HFFc6 (cell line): ENCODE measurements around the gene CCDC71L. TPM values are rescaled to one million over a fixed set of nuclear protein-coding genes. Genes with fewer than 3 reads are reported as not detected.

Experiments
- DNase-seq: peaks from one replicate; pipeline ENCODE4 v3.0.0-alpha.2; 2018
- H3K27ac Mint-ChIP-seq: 2 replicates; pipeline ENCODE4 v1.8.0; 2020; ENCODE audit warnings: mild to moderate bottlenecking, mixed read lengths
- H3K27me3 Mint-ChIP-seq: 2 replicates; pipeline ENCODE4 v1.8.0; 2021; ENCODE audit warnings: mild to moderate bottlenecking, moderate library complexity, mixed read lengths; ENCODE audit not compliant: insufficient read depth
- H3K36me3 Mint-ChIP-seq: 2 replicates; pipeline ENCODE4 v1.8.0; 2021; ENCODE audit warnings: low read depth, mixed read lengths
- H3K4me1 Mint-ChIP-seq: 2 replicates; pipeline ENCODE4 v1.8.0; 2020; ENCODE audit warnings: low read depth, mixed read lengths
- H3K4me3 Mint-ChIP-seq: 2 replicates; pipeline ENCODE4 v1.8.0; 2020; ENCODE audit warnings: mild to moderate bottlenecking, moderate library complexity, mixed read lengths
- H3K9me3 Mint-ChIP-seq: 2 replicates; pipeline ENCODE4 v1.8.0; 2020; ENCODE audit warnings: mild to moderate bottlenecking, mixed read lengths
- CTCF ChIP-seq: fragments of 200-600 bp; sonication (generic); IDR thresholded peaks from 2 replicates; pipeline ENCODE4 v1.5.0; 2021; ENCODE audit warnings: antibody characterized with exemption, mild to moderate bottlenecking
- total RNA-seq, 6 experiments: library from RNA; stranded (reverse); fragmentation: NEBNext Ultra II Directional; extraction: Animal tissue kit (Norgen Biotek cat#: 25700); gene quantifications; 2 replicates in 1 of 6; 3 replicates in 5 of 6; pipeline ENCODE4 v1.2.3, GENCODE V29; 2021

CCDC71L gene
- total RNA-seq, 6 experiments from 2014 or later: 109 to 154 (median 119) TPM

GRCh38 chr7:106643216-106644000 is 17.6 kb downstream of the CCDC71L start:
- no peaks in the 10 kb centered on the region for H3K27me3 Mint-ChIP-seq
- peaks cover 11% of the 10 kb centered on the region for H3K36me3 Mint-ChIP-seq
- DNase-seq: no peak
- no peak overlapping the region for H3K4me3 Mint-ChIP-seq
- peaks cover 18% of the 10 kb centered on the region for H3K4me1 Mint-ChIP-seq
- H3K27ac Mint-ChIP-seq: no peak overlapping the region
- TF ChIP-seq CTCF: no peak
- no peaks in the 10 kb centered on the region for H3K9me3 Mint-ChIP-seq

GRCh38 chr7:106641416-106641815 is 19.5 kb downstream of the CCDC71L start:
- Mint-ChIP-seq H3K27me3 (no peaks in the 10 kb centered on the region), H3K4me3 (no peak overlapping the region), H3K4me1 (peaks cover 18% of the 10 kb centered on the region), H3K9me3 (no peaks in the 10 kb centered on the region), H3K36me3 (peaks cover 11% of the 10 kb centered on the region), H3K27ac (no peak overlapping the region)
- no peak for TF ChIP-seq CTCF
- no peak for DNase-seq

GRCh38 chr7:106640368-106641141 is 20.4 kb downstream of the CCDC71L start:
- no peak overlapping the region for H3K27ac Mint-ChIP-seq
- no peak for DNase-seq
- no peak for TF ChIP-seq CTCF
- no peak overlapping the region for H3K4me3 Mint-ChIP-seq
- H3K36me3 Mint-ChIP-seq: peaks cover 7% of the 10 kb centered on the region
- no peaks in the 10 kb centered on the region for H3K9me3 Mint-ChIP-seq
- no peaks in the 10 kb centered on the region for H3K27me3 Mint-ChIP-seq
- H3K4me1 Mint-ChIP-seq: peaks cover 18% of the 10 kb centered on the region

- no peak overlapping the region for H3K4me3 Mint-ChIP-seq
- H3K27ac Mint-ChIP-seq: no peak overlapping the region
- H3K4me1 Mint-ChIP-seq: peaks cover 18% of the 10 kb centered on the region
- TF ChIP-seq CTCF: no peak
- no peaks in the 10 kb centered on the region for H3K9me3 Mint-ChIP-seq
- peaks cover 6% of the 10 kb centered on the region for H3K36me3 Mint-ChIP-seq
- no peak for DNase-seq
- no peaks in the 10 kb centered on the region for H3K27me3 Mint-ChIP-seq
Measured at GRCh38 chr7:106639476-106640334, 21.3 kb downstream of the CCDC71L start.

GRCh38 chr7:106635411-106635810 is 25.5 kb downstream of the CCDC71L start:
- H3K4me1 Mint-ChIP-seq: peaks cover 5% of the 10 kb centered on the region
- no peak for DNase-seq
- no peaks in the 10 kb centered on the region for H3K9me3 Mint-ChIP-seq
- H3K27ac Mint-ChIP-seq: no peak overlapping the region
- no peaks in the 10 kb centered on the region for H3K36me3 Mint-ChIP-seq
- H3K27me3 Mint-ChIP-seq: no peaks in the 10 kb centered on the region
- no peak for TF ChIP-seq CTCF
- no peak overlapping the region for H3K4me3 Mint-ChIP-seq
